ENCODE data around the gene PRRC2A.

PRRC2A gene

DNA sequence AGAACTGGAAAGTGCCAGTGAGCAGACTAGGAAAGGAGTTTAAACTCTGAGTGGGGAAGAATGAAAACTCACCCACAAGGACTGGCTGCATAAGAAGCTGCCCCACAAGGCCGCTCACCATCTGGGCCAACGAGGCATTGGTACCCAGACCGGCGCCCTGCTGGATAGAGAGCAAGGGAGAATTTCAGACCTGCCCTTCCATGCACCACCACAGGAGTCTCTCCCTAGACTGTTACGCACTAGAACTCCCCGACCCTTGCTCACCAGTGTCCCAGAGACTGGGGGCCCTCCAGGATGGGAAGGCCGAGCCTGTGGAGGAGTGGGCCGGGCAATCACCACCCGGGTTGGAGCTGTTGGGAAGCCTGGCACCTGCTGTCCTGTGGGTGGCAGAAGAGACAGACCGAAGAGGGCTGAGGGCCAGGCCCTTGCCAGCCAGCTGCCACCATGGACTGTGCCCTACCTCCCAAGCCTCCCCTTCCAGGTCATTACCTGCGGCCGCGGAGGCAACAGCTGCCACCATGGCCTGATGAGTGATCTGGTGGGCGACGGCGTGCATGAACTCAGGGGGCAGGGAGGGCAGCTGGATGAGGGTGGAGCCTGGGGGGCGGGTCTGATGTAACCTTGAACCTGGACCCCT is 23.4 kb downstream of the PRRC2A start:
- H3K27ac ChIP-seq = no peak overlapping the region
- TF ChIP-seq, protein P1, sequence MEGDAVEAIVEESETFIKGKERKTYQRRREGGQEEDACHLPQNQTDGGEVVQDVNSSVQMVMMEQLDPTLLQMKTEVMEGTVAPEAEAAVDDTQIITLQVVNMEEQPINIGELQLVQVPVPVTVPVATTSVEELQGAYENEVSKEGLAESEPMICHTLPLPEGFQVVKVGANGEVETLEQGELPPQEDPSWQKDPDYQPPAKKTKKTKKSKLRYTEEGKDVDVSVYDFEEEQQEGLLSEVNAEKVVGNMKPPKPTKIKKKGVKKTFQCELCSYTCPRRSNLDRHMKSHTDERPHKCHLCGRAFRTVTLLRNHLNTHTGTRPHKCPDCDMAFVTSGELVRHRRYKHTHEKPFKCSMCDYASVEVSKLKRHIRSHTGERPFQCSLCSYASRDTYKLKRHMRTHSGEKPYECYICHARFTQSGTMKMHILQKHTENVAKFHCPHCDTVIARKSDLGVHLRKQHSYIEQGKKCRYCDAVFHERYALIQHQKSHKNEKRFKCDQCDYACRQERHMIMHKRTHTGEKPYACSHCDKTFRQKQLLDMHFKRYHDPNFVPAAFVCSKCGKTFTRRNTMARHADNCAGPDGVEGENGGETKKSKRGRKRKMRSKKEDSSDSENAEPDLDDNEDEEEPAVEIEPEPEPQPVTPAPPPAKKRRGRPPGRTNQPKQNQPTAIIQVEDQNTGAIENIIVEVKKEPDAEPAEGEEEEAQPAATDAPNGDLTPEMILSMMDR (conservative IDR thresholded peaks at IDR 0.05) = no peak

DNA sequence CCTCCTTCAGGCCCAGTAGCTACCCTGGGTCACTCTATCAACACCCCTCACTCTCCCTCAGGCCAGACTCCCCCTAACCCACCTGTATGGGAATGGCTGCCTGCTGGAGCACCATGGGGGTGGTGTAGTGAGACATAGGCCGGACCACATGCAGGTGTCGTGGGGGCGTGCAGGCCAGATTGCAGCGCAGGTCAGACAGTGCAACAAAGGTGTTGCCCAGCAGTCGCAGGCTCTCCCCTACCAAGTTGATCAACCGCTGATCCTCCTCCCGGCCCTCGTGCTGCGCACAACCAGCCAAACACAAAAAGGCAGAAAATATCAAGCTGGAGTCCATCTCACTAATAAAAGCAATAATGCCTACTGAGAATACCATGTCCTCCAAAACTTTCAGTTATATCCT is 24.8 kb downstream of the PRRC2A start:
- no peak overlapping the region for H3K27ac ChIP-seq
- TF ChIP-seq, protein P1 (conservative IDR thresholded peaks at IDR 0.05) = no peak

DNA sequence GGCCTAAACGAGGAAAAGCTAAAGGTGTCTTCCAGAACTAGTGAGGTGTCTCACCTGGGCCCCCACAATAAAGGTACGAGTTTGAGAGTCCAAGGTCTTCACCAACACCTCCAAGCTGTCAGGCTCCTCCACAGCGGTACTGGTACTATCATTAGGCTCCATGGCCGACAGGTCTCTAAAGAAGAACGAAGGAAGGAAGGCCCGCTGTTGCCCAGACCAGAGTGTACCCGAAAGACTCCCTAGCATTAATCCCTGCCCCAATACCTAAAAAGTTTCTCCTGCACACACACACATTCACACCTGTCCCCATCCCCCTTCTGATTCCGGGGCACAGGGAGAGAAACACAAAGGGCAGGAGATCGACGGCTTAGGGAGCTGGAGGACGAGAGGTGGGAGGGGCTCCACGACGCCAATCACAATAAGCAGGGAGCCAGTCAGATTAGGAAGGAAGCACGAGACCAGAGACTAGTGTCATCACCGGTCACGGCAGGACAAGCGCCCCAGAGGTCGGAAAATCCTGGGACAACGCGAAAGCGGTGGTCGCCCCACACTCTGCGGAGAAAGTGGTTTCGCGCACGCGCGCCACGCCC is 31.2 kb downstream of the PRRC2A start:
- peak overlapping the region; percentile 97 for H3K27ac ChIP-seq
- TF ChIP-seq, protein P1 (conservative IDR thresholded peaks at IDR 0.05) = no peak

DNA sequence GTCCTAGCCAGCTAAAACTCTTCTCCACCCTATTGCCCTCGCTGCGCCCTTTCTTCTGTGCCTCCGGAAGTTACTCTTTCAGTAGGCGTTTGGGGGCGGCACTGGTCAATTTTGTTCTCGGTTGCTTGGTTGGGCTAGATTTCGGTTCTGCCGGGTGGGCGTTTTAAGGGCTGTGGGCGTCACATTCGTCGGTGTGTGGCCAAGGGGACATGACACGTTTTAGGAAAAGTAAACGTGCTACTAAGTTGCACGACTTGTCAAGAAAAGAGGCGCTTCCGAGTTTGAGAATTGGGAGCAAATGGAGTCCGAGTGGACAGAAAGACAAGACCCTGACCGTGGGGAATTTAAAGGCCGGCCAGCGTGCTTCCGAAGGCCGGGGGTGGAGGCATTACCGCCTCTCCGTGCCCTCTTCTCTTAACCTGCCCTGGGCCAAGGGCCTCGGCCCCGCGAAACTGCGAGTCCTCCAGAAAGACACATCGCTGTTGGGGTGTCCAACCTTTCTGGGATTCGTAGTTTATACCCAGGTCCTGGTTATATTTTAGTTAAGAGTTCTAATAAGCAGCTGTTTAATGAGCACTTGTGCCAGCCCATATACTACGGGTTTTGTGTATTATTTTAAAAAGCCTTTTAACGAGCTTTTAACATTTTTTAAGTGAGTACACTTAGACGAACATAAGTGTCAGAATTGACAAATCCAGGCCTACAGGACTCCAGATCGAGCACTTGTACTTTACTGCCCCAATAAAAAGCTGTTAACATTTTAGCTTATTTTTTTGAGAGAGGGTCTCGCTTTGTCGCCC is 32.6 kb downstream of the PRRC2A start:
- TF ChIP-seq, protein P1 (conservative IDR thresholded peaks at IDR 0.05) = no peak
- peak overlapping the region; percentile 97 for H3K27ac ChIP-seq

DNA sequence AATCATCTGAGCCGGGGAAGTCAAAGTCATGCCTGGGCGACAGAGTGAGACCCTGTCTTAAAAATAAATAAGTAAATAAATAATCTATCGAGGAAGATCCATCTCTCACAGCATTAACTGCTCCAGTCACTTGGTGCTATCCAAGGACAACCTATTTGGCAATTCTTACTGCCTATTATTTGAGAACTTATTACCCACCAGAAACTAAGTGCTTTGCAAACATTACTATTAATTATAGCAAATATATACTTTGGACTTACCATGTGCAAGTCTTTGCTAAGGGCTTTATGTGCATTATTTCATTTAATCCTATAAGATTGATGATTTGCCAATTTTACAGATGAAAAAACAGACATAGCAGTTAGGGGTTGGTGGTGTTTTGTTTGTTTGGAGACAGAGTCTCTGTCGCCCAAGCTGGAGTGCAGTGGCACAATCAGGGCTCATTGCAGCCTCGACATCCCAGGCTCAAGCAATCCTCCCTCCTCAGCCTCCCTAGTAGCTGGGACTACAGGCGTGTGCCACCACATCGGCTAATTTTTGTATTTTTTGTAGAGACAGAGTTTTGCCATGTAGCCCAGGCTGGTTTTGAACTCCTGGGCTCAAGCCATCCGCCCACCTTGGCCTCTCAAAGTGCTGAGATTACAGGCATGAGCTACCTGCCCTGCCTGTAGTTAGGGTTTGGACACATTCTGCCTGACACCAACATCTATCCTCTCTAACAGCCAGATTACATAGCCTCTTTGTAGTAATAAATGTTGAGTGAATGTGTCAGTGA is 34.2 kb downstream of the PRRC2A start:
- TF ChIP-seq, protein P1 (conservative IDR thresholded peaks at IDR 0.05) = no peak

DNA sequence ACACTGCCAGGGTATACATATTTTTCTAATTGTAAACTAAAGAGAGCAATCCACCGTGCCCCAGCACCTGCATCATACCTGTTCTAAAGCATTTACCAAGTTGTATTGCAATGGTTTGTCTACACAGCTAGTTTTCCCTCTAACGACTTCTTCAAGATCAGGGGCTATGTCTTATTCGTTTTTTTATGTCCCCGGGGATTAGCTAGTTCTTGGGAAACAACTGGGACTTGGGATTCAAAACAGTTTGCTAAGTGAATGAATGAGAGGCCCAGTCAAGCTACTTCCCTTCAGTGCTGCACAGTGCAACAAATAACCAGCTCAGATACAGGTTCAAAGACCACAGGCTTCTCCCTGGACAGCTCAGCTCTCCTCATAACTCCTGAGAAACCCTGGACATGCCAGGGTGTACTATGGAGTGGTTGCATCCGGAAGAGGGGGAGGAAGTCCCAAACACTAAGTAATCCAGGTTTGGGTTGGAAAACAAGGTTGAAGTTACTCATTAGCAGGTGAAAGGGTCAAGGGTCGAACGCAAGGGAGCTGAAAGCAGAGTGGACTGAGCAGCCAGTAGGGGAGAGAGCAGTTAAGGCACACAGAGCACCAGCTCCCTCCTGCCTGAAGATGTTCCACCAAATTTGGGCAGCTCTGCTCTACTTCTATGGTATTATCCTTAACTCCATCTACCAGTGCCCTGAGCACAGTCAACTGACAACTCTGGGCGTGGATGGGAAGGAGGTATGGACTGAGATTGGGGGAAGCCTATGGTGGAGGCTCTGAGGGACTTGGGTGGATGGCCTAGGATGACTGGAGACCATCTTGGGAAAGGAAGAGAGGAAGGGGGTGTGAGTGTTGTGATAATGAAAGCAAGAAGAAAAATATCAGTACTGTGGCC is 35.1 kb downstream of the PRRC2A start, which contains the start of gene APOM:
Gene APOM (plus strand): TSS at position 546 of the 889 bp plus-strand sequence. CDS start 73 bp downstream, at position 619.
- TF ChIP-seq, protein P1 (conservative IDR thresholded peaks at IDR 0.05) = no peak
- H3K27ac ChIP-seq = no peak within 1 kb of the TSS

More for the DNA sequence above, 34.2 kb downstream of the PRRC2A start:
- H3K27ac ChIP-seq = no peak overlapping the region

Measured in VCaP (cell line).